T-helper 2 cell treated with Interferon-gamma antibody and Interleukin-4, amounts not matched to agents 100 ng/mL and 5 ng/mL, for 36 hours (primary cell): ENCODE data around the gene ACLY. TPM values are rescaled to one million over a fixed set of nuclear protein-coding genes. Genes with fewer than 3 reads are reported as not detected.

ENCODE experiments used
- intact Hi-C: fragments of 100-400 bp; cut with micrococcal nuclease; formaldehyde crosslinking; loops from one replicate; pipeline ENCODE4 v1.15.1; 2023
- total RNA-seq: library from RNA; stranded (reverse); gene quantifications from 2 replicates; pipeline ENCODE4 v1.2.3, GENCODE V29; 2022

The ACLY gene
- total RNA-seq, 1 donor from 2014 or later = 188 TPM

DNA sequence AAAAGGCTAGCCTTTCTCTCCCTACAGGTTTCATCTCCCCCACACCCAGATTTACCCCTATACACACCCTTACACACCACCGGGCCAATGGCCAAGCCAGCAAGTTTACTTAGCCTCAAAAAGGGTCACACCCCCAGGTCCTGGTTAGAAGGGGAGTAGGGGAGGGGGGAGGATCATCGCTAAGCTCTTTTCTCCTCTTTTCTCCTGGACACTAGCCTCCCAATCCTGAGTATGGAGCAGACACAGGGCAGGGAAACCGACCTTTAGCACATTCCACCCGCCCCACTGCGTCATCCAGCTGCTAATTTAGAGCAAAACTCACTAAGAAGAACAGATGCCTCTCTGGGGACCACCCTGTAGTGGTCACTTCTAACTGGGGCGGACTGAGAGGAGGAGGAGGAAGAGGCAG is 4.4 kb downstream of the ACLY start:
- intact Hi-C loops = no loop called here

DNA sequence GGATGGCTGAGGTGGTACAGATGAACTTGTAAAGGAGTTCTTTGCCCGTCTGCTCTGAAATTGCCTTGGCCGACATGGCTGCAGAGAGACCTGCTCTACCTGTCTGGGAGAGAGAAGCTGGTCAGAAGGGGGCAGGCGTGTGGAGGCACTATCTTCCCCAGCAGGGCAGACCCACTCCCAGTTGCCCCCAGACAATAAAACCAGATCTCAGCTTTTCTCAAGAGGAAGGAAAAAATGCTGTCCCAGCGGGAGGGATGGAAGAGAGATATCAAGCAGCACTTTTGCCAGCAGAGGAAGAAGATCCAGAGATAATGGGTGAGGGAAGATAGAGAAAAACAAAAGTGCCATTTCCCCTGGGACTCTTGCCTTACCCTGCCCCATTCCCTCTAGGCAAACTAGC is 5.0 kb downstream of the ACLY start:
- intact Hi-C loops = no loop called here

DNA sequence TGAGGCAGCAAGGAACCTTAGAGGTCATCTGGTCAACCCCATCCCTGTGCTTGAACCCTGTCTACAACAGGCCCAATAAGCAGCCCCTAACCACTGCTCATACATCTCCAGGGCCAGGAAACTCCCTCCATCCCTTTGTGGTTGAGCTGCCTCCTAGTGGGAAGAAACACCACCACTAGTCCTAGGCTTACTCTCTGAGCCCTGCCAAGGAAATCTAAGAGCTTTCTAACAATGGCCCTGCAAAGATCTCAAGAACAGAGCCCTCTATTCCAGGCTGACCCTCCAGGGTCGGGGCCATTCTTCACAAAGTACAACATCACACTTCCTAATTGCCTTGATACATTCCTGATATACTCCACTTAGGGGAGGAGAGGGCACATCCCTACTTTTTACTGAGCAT is 5.8 kb downstream of the ACLY start:
- intact Hi-C loops = no loop called here

DNA sequence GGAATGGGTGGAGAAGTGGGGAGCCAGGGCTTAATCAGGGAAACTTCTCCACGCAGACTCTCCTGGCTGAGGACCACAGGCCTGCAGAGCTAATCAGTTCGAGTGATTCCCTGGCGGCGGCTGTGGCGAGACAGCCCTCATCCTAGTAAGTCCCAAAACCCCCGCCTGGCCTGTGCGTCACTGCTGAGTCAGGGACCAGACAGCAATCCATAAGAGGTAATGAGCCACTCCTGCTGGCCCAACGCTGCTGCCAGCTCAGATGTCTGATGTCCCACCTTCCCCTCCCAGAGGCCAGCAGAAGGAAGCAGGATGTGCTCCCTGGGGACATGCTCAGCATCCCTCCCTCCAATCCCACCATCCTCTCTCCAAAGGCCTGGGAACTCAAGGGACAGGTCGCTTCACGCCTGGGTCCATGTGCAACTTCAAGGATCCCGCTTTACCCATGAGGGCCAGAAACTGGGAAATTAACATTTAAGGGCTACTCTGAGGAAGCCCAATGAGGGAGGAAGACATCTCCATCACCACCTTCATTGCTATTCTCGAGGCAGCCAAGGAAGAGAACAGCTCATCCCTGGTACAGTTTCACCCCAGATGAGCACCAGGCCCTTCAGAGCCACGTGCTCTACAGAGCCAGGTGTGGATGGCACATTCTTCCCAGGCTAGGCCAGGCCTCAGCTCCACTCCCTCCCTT is 7.9 kb downstream of the ACLY start:
- intact Hi-C loops = no loop called here

DNA sequence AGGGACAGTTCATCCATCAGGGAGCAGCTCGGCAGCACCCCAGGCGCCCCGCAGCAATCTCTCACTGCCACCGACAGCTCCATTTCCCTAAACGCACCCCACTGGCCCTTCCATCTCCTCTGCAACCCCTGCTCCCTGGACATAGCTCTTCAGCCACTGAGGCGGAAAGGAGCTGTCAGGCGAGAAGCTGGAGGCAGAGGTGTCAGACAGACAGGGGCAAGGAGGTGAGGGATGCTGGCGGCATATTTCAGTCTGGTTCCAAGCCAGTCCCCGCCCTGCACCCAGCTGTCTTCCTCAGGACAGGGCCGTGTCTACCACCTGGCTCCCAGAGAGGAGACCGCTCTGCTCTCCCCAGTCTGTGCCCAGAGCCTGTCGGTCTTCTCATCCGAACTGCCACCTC is 9.7 kb downstream of the ACLY start:
- intact Hi-C loops = no loop called here

DNA sequence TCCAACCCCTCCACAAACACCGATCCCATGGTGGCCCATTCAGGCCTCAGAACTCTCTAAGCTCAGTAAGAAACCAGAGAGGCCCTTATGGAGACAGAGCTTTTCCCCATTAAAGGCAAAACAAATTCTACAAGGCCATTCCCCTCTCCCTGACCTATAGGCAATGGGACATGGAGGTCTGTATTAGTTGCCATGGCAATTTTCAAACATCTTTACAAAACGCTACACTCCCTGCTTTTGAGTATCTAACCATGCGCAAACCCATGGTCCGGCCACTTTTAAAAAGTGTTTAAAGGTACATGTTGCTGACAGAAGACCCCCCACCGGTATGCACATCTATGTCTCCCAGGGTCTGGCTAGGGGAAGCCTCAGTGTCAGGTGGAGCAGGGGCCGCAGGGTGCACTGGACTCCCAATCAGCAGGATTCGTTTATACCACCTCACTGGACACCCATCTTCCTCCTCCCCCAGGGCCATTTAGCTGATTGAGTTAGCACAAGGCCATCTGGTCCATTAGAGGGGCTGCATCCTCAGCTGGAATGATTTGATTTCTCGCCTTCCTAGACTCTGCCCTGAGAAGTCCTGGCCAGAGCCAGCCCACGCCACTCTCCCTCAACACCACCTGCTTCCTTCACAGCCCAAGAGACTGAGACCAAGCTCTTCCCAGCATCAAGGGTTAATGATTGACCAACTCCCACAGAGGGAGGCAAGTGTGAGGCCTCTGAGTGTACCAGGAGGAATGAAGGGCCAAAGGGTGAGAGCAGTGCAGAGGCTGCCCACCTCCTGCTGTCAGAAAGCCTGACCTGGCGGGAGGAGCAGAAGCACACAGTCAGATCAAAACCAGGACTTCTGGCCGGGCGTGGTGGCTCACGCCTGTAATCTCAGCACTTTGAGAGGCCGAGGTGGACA is 10.9 kb downstream of the ACLY start:
- intact Hi-C loops = no loop called here

DNA sequence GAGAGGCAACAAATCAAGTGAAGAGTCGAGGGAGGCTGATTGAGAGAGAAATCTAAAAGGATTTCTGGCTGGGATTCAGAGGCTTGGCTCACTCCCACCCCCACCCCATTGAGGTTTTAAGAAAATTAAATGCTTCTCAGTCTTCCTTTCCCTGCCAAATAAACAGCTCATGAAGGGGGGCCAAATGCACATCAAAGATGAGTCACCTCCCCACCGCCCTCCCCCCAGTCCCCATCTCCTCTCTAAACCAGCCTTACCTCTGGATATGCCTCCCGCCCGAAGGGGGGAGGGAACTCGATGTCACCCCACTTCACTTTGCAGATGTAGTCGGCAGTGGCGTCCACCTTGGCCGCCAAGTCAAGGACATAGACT is 11.6 kb downstream of the ACLY start:
- intact Hi-C loops = no loop called here

DNA sequence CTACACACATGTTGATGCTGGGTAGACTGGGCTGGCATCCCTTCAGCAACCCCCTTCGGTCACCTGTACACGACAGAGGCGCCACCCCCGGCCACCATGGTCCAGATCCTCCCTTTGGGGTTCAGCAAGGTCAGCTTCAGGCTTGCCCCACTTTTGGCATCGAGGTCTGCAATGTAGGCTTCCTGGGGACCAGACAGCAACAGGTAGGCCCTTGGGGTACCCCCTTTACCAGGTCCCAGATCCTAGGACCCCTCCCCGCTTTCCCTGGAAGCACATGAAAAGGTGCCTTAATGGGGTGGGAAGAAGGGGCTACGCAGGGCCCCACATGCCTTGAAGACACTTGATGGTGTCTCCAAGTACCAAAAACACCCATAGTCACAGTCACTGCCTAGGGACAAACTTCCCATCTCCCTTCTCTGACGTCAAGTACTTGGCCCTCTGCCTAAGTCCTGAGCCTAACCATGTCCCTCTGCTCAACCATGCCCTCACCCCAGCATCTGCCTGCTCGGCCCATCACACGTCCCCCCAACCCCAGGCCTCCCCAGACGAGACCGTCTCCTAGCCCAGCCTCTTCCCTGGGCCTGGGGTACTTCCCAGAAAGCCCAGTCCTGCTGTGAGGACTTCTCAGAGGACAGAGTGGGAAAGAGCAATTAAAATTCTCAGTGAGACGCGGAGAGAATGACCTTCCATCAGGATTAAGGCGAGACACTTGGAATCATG is 12.1 kb downstream of the ACLY start:
- intact Hi-C loops = no loop called here

DNA sequence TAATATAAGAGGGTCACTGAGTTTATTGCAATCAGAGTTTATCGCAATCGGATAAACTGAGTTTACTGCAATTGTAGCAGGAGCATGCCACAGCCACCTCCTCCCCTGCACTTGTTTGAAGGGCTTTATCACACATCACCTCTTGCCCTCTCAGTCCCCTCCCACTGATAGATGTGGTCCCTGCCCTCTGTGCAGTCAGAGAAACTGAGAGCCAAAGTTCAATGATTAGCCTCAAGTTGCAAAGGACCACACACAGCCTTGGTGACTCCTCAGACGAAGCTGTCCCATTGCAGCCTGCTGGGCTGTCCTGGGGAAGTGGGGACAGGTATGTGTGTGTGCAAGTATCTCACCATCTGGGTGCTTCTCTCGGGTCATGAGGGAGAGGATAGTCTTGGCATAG is 13.6 kb downstream of the ACLY start:
- intact Hi-C loops = no loop called here

DNA sequence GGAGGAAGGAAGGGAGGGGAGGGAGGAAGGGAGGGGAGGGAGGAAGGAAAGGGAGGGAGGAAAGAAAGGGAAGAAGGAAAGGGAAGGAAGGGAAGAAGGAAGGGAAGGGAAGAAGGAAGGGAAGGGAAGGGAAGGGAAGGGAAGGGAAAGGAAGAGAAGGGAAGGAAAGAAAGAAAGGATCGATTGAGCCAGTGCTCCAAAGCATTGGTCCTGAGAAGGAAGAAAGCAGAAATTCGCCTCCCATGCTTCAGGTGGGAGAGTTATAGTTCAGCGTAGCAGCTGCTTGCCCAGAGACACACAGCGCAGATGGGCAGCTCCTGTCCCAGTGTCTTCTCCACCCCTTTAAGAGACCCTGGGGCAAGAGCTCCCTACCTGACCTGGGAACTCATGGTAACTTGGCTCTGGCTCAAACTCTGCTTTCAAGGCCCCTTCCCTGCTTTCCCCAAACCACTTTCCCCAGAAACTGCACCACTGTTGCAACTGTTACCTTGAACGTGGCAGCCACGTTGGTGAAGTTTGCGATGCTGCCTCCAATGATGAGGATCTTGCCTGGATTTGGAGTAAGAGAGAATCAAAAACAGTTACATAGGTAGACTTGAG is 14.4 kb downstream of the ACLY start:
- intact Hi-C loops = no loop called here

DNA sequence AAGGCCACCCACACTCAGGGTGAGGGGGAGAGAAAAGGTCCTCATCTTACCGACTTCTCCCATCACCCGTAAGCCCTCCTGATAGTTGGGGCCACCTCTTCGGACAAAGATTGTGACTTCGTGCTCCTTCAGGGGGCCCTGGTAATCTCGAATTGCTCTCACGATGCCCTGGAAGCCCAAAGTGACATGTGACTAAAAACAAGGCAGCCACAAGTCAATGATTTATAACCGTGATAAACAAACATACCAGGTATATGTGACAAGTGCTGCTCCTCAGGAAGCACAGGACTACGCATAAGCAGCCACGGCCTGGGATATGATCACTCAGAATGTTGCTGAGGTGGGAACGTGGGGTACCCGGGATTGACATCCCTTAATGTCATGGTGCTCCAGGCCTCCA is 17.1 kb downstream of the ACLY start:
- intact Hi-C loops = no loop called here

DNA sequence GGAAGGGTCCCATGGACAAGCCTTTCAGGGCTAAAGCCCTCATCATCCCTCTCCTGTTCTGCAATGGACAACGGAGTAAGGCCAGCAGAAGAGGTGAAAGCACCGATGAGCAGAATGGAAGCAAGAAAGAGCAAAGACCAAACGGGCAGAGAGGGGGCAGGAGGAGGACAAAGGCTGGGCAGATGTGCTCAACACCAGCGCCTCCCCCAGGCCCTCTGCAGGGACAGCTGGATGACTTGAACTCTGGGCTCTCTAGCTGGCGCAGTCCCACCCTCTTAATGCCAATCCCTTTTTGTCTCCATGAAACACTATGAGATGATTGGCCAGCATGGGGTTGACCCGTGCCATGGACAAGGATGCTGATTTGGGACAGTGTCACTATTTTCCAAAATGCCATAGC is 22.0 kb downstream of the ACLY start:
- intact Hi-C loops = no loop called here

DNA sequence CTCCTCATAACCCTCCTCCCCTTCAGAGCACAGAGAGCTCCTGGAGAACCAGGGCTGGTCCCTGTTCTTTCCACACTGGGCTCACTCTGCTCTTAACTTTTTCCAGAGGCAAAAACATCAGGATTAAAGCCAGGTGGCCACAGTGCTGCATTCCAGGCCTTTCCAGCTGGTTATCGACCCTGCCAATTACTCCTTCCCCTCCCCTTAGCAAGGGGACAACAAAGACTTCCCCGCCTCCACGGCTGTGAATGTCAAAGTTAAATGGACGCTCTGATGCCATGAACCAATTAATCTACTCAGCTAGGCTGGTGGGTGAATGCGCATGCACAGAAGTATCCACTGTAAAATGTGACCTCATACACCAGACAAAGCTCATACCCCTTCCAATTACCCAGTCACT is 23.1 kb downstream of the ACLY start:
- intact Hi-C loops = no loop called here

DNA sequence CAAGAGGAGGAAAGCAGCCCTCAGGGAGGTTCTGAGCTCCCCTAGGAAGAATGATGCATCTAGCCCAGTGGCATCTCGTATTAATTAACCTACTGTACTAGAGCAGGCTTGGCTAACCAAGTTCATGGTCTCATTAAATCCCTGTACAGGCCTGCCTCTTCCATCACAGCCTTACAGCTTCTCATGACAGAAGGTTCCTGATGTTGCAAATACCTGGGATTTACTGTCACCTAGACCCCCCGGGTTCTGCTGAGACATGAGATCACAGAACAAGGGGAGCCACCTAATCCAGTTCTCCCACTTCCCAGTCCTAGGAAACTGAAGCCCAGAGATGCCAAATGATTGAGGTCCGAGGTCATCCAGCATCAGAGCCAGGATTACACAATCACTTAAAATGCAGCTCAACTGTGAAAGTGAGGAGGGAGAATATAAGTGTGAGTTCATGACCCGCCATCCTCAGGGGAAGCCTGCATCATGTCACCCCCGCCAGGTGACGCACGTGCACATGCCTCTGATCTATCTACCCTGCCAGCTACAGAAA is 23.9 kb downstream of the ACLY start:
- intact Hi-C loops = no loop called here

DNA sequence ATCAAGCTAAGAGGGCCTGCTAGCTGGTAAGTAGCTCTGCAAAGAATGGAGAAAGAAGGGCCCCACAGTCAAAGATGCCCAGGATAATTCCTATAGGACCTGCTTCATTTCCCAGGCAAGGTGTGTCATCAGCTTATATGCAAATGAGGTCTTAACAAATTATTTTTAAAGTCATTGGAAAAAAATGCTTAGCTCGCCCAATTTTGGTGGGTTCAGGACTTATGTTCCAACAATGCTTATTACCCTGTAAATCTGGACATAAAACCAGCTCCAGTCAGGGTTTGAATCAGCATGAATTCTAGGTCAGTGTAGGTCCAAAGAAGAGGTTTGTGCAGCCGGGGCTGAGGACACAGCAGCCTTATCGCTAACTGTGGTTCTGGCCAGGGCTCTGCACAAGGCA is 25.4 kb downstream of the ACLY start:
- intact Hi-C loops = no loop called here

DNA sequence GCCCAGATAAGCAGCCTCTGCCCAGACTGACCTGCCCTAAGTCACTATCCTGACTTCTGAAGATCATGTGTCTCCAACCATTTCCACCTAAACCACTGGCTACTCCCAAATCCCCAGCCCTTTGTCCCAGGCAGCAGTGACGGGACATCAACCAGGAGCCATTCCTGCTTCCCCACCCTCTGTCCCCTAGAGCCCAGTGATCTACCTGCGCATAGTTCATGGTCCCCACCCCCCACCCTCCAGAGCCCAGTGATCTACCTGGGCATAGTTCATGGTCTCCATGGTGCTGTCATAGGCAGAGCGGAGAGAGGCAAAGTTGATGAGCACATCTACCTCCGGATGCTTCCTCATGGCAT is 26.8 kb downstream of the ACLY start:
- intact Hi-C loops = no loop called here

DNA sequence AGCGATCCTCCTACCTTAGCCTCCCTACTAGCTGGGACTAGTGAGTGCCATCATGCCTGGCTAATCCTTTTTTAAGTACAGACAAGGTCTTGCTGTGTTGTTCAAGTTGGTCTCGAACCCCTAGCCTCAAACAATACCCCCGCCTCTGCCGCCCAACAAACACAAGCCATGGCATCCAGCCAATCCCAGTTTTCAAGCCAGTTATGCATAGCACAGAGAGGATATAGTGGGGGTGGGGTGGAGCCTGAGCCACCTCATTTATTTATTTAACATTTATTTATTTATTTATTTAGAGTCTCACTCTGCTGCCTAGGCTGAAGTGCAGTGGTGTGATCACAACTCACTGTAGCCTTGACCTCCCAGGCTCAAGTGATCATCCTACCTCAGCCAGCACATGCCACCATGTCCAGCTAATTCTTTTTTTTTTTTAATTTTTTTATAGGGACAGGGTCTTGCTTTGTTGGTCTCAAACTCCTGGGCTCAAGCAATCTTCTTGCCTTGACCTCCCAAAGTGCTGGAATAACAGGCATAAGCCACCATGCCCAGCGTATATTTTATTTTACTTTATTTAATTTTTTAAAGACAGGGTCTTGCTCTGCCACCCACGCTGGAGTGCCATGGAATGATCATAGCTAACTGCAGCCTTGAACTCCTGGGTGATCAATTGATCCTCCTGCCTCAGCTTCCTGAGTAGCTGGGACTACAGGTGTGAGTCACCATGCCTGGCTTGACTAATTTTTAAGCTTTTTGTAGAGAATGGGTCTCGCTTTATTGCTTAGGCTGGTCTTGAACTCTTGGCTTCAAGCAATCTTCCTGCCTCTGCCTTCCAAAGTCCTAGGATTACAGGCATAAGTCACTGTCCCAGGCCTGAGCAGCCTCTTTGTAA is 27.4 kb downstream of the ACLY start:
- intact Hi-C loops = no loop called here

DNA sequence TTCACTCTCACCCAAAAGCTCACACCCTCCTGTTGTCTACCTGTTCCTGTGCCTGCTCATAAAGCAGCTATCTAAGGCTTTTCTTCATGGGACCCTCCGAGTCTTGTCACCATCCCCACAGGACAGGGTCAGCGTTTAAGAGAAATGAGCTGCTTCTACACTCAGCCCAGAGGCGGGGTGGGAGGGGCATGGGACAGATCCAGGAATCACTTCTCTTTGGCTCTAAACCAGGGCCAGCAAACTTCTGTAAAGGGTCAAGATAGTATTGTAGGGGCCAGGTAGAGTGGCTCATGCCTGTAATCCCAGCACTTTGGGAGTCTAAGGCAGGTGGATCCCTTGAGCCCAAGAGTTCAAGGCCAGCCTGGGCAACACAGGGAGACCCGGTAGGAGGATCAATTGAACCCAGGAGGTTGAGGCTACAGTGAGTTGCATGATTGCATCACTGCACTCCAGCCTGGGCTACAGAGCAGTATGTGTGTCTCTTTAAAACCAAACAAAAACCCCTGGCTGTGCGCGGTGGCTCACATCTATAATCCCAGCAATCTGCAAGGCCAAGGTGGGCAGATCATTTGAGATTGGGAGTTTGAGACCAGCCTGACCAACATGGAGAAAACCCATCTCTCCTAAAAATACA is 30.3 kb downstream of the ACLY start:
- intact Hi-C loops = no loop called here

DNA sequence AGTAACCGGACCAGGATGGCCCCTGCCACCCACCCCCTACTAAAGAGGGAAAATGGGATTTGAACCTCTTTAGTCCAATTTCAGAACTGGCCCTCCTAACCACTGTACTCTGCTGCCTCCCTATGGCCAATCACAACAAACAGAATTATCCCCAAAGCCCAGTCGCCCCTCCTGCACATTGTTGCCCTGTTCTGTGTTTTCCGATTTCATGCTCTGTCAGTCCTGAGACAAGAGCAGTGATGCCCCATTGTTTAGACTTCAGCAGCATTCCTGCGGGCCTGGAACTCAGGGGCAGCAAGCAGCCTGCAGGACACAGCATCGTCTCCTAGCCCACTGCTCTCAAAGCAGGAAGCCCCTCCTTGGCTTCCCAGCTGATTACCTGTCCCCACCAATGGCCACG is 33.0 kb downstream of the ACLY start:
- intact Hi-C loops = loop anchor here (2.0 kb wide), 1 partner anchor 147 kb away; no protein-coding TSS in a partner anchor

DNA sequence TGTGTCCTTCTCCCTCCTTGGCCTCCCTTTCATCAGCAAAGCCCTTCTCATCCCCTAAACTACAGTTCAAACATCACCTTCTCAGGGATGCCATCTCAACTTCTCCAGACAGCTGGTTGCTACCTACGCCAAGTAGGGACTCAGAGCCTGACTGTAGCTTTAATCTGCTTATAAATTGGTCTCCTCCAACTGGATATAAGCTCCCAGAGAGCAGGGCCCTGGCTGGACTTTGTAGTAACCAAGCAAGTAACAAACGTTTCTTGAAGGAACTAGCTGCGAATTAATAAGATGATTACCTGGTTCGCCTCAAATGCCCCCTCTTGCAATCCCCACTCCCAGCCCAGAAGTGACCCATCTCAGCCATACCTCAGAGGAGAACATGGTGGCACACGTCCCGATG is 36.0 kb downstream of the ACLY start:
- intact Hi-C loops = no loop called here
